GM23248 (cell line): ENCODE data around the gene FLG. TPM values are rescaled to one million over a fixed set of nuclear protein-coding genes. Genes with fewer than 3 reads are reported as not detected.

Experiments used
- DNase-seq: peaks from one replicate; pipeline ENCODE4 v3.0.0-alpha.2; 2015
- H2AFZ ChIP-seq: fragments of 200-600 bp; sonication (generic); 2 replicates; pipeline ENCODE4 v1.6.1; 2016; ENCODE audit warnings: antibody characterized with exemption
- H3F3A ChIP-seq: fragments of 200-600 bp; sonication (generic); 2 replicates; pipeline ENCODE4 v1.6.1; 2016; ENCODE audit warnings: mild to moderate bottlenecking, antibody characterized with exemption, mixed run types; ENCODE audit not compliant: insufficient read depth
- H3K27ac ChIP-seq: fragments of 200-600 bp; sonication (generic); 2 replicates; pipeline ENCODE4 v1.5.1; 2016; ENCODE audit warnings: mild to moderate bottlenecking
- H3K27me3 ChIP-seq: fragments of 200-600 bp; sonication (generic); replicated peaks from 2 replicates; pipeline ENCODE4 v1.6.1; 2016; ENCODE audit warnings: mild to moderate bottlenecking; ENCODE audit not compliant: insufficient read depth
- H3K36me3 ChIP-seq: fragments of 200-600 bp; sonication (generic); 2 replicates; pipeline ENCODE4 v1.6.1; 2016; ENCODE audit warnings: low read depth, mild to moderate bottlenecking
- H3K4me1 ChIP-seq: fragments of 200-600 bp; sonication (generic); 2 replicates; pipeline ENCODE4 v1.6.1; 2016; ENCODE audit warnings: mild to moderate bottlenecking; ENCODE audit not compliant: insufficient read depth
- H3K4me2 ChIP-seq: fragments of 200-600 bp; sonication (generic); one replicate; pipeline ENCODE4 v1.6.1; 2016; ENCODE audit warnings: mild to moderate bottlenecking; ENCODE audit not compliant: unreplicated experiment
- H3K4me3 ChIP-seq: fragments of 200-600 bp; sonication (generic); 2 replicates; pipeline ENCODE4 v1.5.1; 2016; ENCODE audit warnings: mild to moderate bottlenecking
- H3K79me2 ChIP-seq: fragments of 200-600 bp; sonication (generic); 2 replicates; pipeline ENCODE4 v1.6.1; 2016; ENCODE audit warnings: mild to moderate bottlenecking; ENCODE audit not compliant: insufficient read depth
- H3K9ac ChIP-seq: fragments of 200-600 bp; sonication (generic); 2 replicates; pipeline ENCODE4 v1.6.1; 2016; ENCODE audit warnings: mild to moderate bottlenecking
- H3K9me2 ChIP-seq: fragments of 200-600 bp; sonication (generic); 2 replicates; pipeline ENCODE4 v1.6.1; 2016; ENCODE audit warnings: mixed run types, mild to moderate bottlenecking, moderate library complexity; ENCODE audit not compliant: insufficient read depth
- H3K9me3 ChIP-seq: fragments of 200-600 bp; sonication (generic); one replicate; pipeline ENCODE4 v1.6.1; 2017; ENCODE audit warnings: low read depth
- H4K20me1 ChIP-seq: fragments of 200-600 bp; sonication (generic); 2 replicates; pipeline ENCODE4 v1.6.0; 2016; ENCODE audit not compliant: insufficient read depth
- EZH2 ChIP-seq: fragments of 200-600 bp; sonication (generic); IDR thresholded peaks from 2 replicates; pipeline ENCODE4 v1.6.1; 2018; ENCODE audit warnings: antibody characterized with exemption, mild to moderate bottlenecking; ENCODE audit not compliant: insufficient read depth, poor library complexity, severe bottlenecking
- EZH2phosphoT487 ChIP-seq: fragments of 200-600 bp; sonication (generic); IDR thresholded peaks from 2 replicates; pipeline ENCODE4 v1.6.1; 2018; ENCODE audit warnings: antibody characterized with exemption, moderate library complexity, mild to moderate bottlenecking, low read depth; ENCODE audit not compliant: insufficient read depth
- WGBS, 2 experiments: methylation state at CpG; one replicate each; pipeline ENCODE4 v1.1.6; 2015 to 2017; ENCODE audit warnings: low lambda C conversion rate in 2 of 2, low coverage in 1 of 2; ENCODE audit errors: missing lambda C conversion rate in 2 of 2; 5-methylcytosine and 5-hydroxymethylcytosine counted together
- in situ Hi-C: fragments of 300-500 bp; cut with MboI; formaldehyde crosslinking; loops from 2 replicates; pipeline ENCODE4 v1.15.0; 2020
- polyA plus RNA-seq: library from polyadenylated mRNA; unstranded; fragments of >200 nt; fragmentation: Nextera tagmentation; extraction: Ambion mirVana; gene quantifications from 2 replicates; pipeline ENCODE4 v1.2.1, GENCODE V29; 2016
- total RNA-seq: library from RNA; depleted of rRNA; stranded (reverse); fragments of >200 nt; shearing (Covaris generic); gene quantifications from 2 replicates; pipeline ENCODE4 v1.2.3, GENCODE V29; 2014

FLG gene
- total and polyA plus RNA-seq, 2 experiments from 2014 or later: 1.7 to 3.0 TPM

DNA sequence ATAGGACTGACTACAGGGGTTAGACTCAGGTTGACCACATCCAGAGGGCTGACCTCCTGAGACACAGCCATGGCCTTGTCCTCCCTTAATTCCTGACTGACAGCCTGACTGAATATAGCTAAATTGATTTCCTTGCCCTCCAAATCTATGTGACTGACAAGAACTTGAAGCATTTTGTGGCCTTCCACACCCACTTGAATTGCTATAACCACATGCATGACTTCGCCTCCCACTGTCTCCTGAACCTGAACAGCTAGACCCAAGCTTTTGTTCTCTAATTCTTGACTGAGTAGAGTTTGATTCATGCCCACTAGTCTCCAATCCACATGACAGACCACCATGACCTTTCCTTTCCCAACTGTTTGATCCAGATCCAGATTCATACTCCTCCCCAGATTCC lies 31.7 kb upstream of the FLG start:
- Histone ChIP-seq H3K27ac (no peak overlapping the region), H3K79me2 (no peaks in the 10 kb centered on the region), H4K20me1 (no peaks in the 10 kb centered on the region), H3K9me2 (no peaks in the 10 kb centered on the region), H3F3A (no peaks in the 10 kb centered on the region), H3K4me1 (no peaks in the 10 kb centered on the region), H3K9me3 (no peaks in the 10 kb centered on the region), H3K27me3 (no peaks in the 10 kb centered on the region), H2AFZ (no peak overlapping the region), H3K4me2 (no peak overlapping the region), H3K36me3 (no peaks in the 10 kb centered on the region), H3K4me3 (no peak overlapping the region), H3K9ac (no peak overlapping the region)
- 33 to 35% methylated on average over 1 of the region's 1 CpG for WGBS, 2 experiments
- TF ChIP-seq EZH2phosphoT487 (no peak), EZH2 (no peak)
- in situ Hi-C loops: no loop called here
- no peak for DNase-seq

DNA sequence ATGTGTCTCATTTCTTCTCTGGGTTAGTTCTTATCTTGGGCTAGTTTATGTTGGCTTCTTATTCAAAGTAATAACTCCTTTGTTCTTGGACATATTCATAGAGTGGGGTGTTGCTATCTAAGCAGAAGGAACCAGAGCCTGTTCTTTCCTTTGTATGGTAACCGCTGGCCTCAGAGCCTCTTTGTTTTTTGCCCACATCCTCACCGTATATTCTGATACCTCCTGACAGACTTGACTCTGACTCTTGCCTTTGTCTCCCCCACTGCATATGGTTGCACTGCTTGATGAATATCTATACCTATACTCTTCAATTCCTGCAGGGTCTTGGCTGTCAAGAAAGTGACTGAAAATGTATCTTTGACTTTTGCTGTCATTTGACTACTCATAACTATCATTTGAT lies 24.6 kb upstream of the FLG start:
- DNase-seq: no peak
- no peak overlapping the region for H3K27ac ChIP-seq
- in situ Hi-C loops: no loop called here
- no peak overlapping the region for H3K4me2 ChIP-seq
- no peaks in the 10 kb centered on the region for H3K27me3 ChIP-seq
- 93 to 96% methylated on average over 2 of the region's 2 CpGs for WGBS, 2 experiments
- no peaks in the 10 kb centered on the region for H3K9me2 ChIP-seq
- no peaks in the 10 kb centered on the region for H3F3A ChIP-seq
- TF ChIP-seq EZH2phosphoT487 (no peak), EZH2 (no peak)
- H2AFZ ChIP-seq: no peak overlapping the region
- no peaks in the 10 kb centered on the region for H3K9me3 ChIP-seq
- no peaks in the 10 kb centered on the region for H3K4me1 ChIP-seq
- H3K4me3 ChIP-seq: no peak overlapping the region
- no peak overlapping the region for H3K9ac ChIP-seq
- H3K79me2 ChIP-seq: no peaks in the 10 kb centered on the region
- H3K36me3 ChIP-seq: no peaks in the 10 kb centered on the region
- H4K20me1 ChIP-seq: no peaks in the 10 kb centered on the region

DNA sequence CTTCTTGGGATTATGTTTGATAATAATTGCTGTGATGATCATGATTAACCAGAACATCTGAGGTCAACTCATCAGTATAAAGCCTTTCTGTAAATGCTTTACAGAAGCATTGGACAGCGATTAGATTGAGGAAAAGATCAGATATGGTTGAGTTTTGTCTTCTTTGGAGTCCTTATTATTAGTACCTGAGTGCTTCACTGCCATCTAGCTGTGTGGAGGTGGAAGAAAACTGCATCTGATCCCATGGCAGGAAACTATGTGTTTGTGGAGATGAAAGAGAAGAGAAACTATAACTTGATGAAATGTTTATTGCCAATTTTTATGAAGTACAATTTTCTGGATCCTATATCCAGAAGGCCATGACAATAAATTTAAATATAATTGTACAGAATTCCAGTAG lies 23.4 kb upstream of the FLG start:
- no peak overlapping the region for H3K4me2 ChIP-seq
- in situ Hi-C loops: no loop called here

GRCh38 chr1:152347116-152347728 lies 22.2 kb upstream of the FLG start:
- Histone ChIP-seq H3F3A (no peaks in the 10 kb centered on the region), H3K9me3 (no peaks in the 10 kb centered on the region), H3K9me2 (no peaks in the 10 kb centered on the region), H3K9ac (no peak overlapping the region), H3K4me1 (peaks cover 21% of the 10 kb centered on the region; the same call in 1 of the 2 replicates), H3K4me3 (no peak overlapping the region), H4K20me1 (no peaks in the 10 kb centered on the region), H3K79me2 (no peaks in the 10 kb centered on the region), H3K36me3 (no peaks in the 10 kb centered on the region), H3K27me3 (no peaks in the 10 kb centered on the region), H3K27ac (no peak overlapping the region), H3K4me2 (no peak overlapping the region), H2AFZ (no peak overlapping the region)
- in situ Hi-C loops: no loop called here
- 25 to 26% methylated on average over 8 of the region's 8 CpGs for WGBS, 2 experiments
- peak; percentile 61 for DNase-seq
- TF ChIP-seq EZH2: no peak
- TF ChIP-seq EZH2phosphoT487: no peak

More for the DNA sequence above, 23.4 kb upstream of the FLG start:
- no peak for TF ChIP-seq EZH2phosphoT487
- no peak for TF ChIP-seq EZH2
- Histone ChIP-seq H3K4me1 (peaks cover 9% of the 10 kb centered on the region; the same call in 1 of the 2 replicates), H3K79me2 (no peaks in the 10 kb centered on the region), H3K4me3 (no peak overlapping the region), H3K9me2 (no peaks in the 10 kb centered on the region), H3K36me3 (no peaks in the 10 kb centered on the region), H3F3A (no peaks in the 10 kb centered on the region), H3K27me3 (no peaks in the 10 kb centered on the region), H3K9ac (no peak overlapping the region), H3K9me3 (no peaks in the 10 kb centered on the region), H4K20me1 (no peaks in the 10 kb centered on the region), H2AFZ (no peak overlapping the region), H3K27ac (no peak overlapping the region)
- 6 to 9% methylated on average over 1 of the region's 1 CpG for WGBS, 2 experiments
- peak; percentile 14 for DNase-seq

DNA sequence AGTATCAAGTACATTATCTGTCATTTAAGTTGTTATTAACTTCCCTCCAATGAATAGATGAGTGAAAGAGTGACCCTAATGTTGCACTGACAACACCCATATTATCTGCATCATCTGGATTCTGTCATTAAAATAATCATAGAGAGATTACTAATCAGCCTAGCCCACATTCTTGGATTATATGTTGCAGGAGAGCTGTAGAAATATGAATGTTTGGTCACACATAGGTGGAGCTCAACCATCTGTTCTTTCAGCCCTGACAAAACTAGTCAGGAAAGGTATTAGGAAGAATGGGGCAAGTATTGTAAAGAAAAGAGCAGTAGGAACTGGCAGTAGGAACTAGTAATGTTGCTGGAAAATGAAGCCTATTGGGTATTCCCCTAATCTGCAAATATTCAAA lies 19.4 kb upstream of the FLG start:
- DNase-seq: no peak
- H3F3A ChIP-seq: no peaks in the 10 kb centered on the region
- TF ChIP-seq EZH2phosphoT487 (no peak), EZH2 (no peak)
- in situ Hi-C loops: no loop called here
- H3K36me3 ChIP-seq: no peaks in the 10 kb centered on the region
- no peaks in the 10 kb centered on the region for H4K20me1 ChIP-seq
- H3K4me2 ChIP-seq: no peak overlapping the region
- H3K9me3 ChIP-seq: no peaks in the 10 kb centered on the region
- H3K9me2 ChIP-seq: no peaks in the 10 kb centered on the region
- no peak overlapping the region for H3K27ac ChIP-seq
- H3K4me3 ChIP-seq: no peak overlapping the region
- H2AFZ ChIP-seq: no peak overlapping the region
- peaks cover 26% of the 10 kb centered on the region; the same call in 1 of the 2 replicates for H3K4me1 ChIP-seq
- no peaks in the 10 kb centered on the region for H3K27me3 ChIP-seq
- H3K9ac ChIP-seq: no peak overlapping the region
- H3K79me2 ChIP-seq: no peaks in the 10 kb centered on the region
